Pancreas (tissue), 10 donors: Measurements from ENCODE around the gene MYPOP. TPM values are rescaled to one million over a fixed set of nuclear protein-coding genes. Genes with fewer than 3 reads are reported as not detected.
A peak's percentile ranks its signal among the peaks of the same experiment; 100 is the strongest.

Experiments used
- ATAC-seq, 4 donors: fragments of 200-7000 bp; cut with Tn5 transposase; one replicate each; pipeline versions ENCODE4 v1.8.0 to v1.9.1; 2020; ENCODE audit warnings: mild to moderate bottlenecking in 4 of 4, moderate library complexity in 4 of 4
- DNase-seq, 6 donors: peaks; one replicate each; pipeline ENCODE4 v3.0.0-alpha.2; 2020
- FAIRE-seq: peaks from 2 replicates; lab custom pipeline; 2012; peaks lifted over from hg19 to GRCh38; lab: Jason Lieb, UNC
- H3K27ac ChIP-seq, 4 donors: fragments of 200-600 bp; sonication (generic); 1 replicate in 3 of 4; 2 replicates in 1 of 4; pipeline versions ENCODE4 v1.5.0 to v1.8.0; 2020
- H3K27me3 ChIP-seq, 4 donors: fragments of 200-600 bp; one replicate each; pipeline ENCODE4 v1.8.0; 2021
- H3K36me3 ChIP-seq, 3 donors: fragments of 200-600 bp; sonication (generic) in 1 of 3; one replicate each; pipeline versions ENCODE4 v1.5.0 to v1.8.0; 2020 to 2021
- H3K4me1 ChIP-seq, 3 donors: fragments of 200-600 bp; one replicate each; pipeline ENCODE4 v1.8.0; 2021
- H3K4me3 ChIP-seq, 4 donors: fragments of 200-600 bp; sonication (generic) in 2 of 4; one replicate each; pipeline versions ENCODE4 v1.5.0 to v1.8.0; 2020 to 2021
- H3K9me3 ChIP-seq, 4 donors: fragments of 200-600 bp; one replicate each; pipeline ENCODE4 v1.8.0; 2021
- WGBS, 2 donors: extraction: QIAGEN DNeasy Blood & Tissue Kit; methylation state at CpG; one replicate each; pipeline ENCODE4 v1.1.7; 2013; 5-methylcytosine and 5-hydroxymethylcytosine counted together
- intact Hi-C, 3 donors: fragments of 100-400 bp; cut with DNase I; formaldehyde crosslinking; loops; one replicate each; pipeline versions ENCODE4 v1.11.1 to v1.14.2; 2022
- polyA plus RNA-seq, 2 donors: library from polyadenylated mRNA; stranded (reverse); fragments of 200-250 nt; gene quantifications; one replicate each; pipeline ENCODE4 v1.2.3, GENCODE V29; 2013
- total RNA-seq, 6 donors: library from RNA; stranded (reverse); fragmentation: NEBNext Ultra II Directional in 4 of 6; extraction: Animal tissue kit (Norgen Biotek cat#: 25700) in 4 of 6; gene quantifications; one replicate each; pipeline versions ENCODE4 v1.2.1 to v1.2.4, GENCODE V29; 2021 to 2023
- TF ChIP-seq, protein P1 (sequence below), 4 donors: fragments of 200-600 bp; sonication (generic) in 3 of 4; IDR thresholded peaks; one replicate each; pipeline versions ENCODE4 v1.5.0 to v1.8.0; 2021; ENCODE audit warnings: antibody characterized with exemption in 4 of 4
- donor health status: healthy with polysubstance abuse.
- donor health status: DM: no; HTN: no; CAD: no; lungs with moderate emphysema.
- donor health status: DM: no; HTN: no; CAD: no.
- donor health status: control.
- donor health status: control.
- donor health status: Bipolar disorder and iron deficiency.
- donor health status: DM: yes; HTN: yes; CAD: no.
- donor health status: DM: no; HTN: no; CAD: no.
- donor health status: DM: no; HTN: no; CAD: no.
- donor health status: DM: yes; HTN: yes; CAD: no.

The MYPOP gene
- total and polyA plus RNA-seq, 8 donors, result 3.6 to 6.9 (median 4.7) TPM

DNA sequence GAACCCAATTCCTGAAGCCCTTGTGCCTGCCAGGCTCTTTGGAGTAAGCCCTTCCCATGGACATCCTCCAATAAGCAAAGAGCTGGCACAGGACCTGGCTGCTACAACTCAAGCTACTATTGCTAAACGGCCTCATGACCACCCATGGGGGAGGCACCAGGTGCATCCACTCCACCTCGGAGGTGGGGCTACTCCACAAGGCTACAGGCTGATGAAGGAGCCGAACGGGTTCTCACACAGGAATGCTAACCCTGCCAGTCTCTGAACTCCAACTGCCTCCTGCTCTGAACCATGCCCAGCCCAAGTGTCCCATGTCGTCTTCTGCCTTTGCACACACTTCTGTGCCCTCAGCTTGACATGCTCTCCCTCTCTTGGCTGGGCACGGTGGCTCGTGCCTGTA lies 49.4 kb downstream of the MYPOP start:
- ATAC-seq, result no peak
- no peak for FAIRE-seq
- Histone ChIP-seq H3K4me1 (no peaks in the 10 kb centered on the region), H3K9me3 (no peaks in the 10 kb centered on the region), H3K36me3 (peaks cover 3 to 43% (median 16%) of the 10 kb centered on the region in 3 donors), H3K27me3 (no peaks in the 10 kb centered on the region), H3K27ac (no peak overlapping the region), H3K4me3 (no peak overlapping the region)
- TF ChIP-seq, protein P1, sequence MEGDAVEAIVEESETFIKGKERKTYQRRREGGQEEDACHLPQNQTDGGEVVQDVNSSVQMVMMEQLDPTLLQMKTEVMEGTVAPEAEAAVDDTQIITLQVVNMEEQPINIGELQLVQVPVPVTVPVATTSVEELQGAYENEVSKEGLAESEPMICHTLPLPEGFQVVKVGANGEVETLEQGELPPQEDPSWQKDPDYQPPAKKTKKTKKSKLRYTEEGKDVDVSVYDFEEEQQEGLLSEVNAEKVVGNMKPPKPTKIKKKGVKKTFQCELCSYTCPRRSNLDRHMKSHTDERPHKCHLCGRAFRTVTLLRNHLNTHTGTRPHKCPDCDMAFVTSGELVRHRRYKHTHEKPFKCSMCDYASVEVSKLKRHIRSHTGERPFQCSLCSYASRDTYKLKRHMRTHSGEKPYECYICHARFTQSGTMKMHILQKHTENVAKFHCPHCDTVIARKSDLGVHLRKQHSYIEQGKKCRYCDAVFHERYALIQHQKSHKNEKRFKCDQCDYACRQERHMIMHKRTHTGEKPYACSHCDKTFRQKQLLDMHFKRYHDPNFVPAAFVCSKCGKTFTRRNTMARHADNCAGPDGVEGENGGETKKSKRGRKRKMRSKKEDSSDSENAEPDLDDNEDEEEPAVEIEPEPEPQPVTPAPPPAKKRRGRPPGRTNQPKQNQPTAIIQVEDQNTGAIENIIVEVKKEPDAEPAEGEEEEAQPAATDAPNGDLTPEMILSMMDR (IDR thresholded peaks at IDR 0.05), result no peak
- 61 to 68% methylated on average over 7 of the region's 7 CpGs for WGBS, 2 donors
- intact Hi-C loops, result no loop called here
- peak in 1 of 6 donors; percentile 23 for DNase-seq

DNA sequence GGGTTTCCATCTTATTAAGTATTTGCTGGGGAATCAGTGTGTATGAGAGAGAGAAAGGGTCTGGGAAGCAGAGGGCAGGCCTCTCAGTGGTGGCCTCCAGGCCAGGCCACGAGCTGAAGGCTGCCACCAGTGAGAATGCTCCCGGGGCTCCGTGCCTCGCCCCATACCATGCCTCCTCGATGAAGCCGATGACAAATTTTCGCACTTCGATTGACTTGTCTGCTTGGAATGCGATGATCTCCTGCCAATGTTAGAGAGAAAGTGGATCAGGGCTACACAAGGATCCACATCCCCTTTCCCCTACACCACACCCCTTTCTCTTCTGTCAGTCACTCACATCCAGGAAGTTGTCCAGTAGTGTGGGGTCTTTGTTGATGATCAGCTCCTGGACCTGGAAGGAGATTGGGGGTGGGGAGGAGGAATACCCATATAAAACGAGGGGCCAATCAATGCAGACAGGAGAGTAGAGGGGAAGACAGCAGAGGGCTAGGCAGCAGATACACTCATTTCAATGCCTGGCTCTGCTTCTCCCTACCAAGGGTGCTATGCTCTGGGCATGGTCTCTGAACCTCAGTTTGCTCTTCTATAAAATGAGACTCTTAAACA lies 50.2 kb downstream of the MYPOP start:
- no peak overlapping the region for H3K27ac ChIP-seq
- no peak for FAIRE-seq
- TF ChIP-seq, protein P1 (IDR thresholded peaks at IDR 0.05), result no peak
- H3K9me3 ChIP-seq, result no peaks in the 10 kb centered on the region
- DNase-seq, result peak in 1 of 6 donors; percentile 7
- no peaks in the 10 kb centered on the region for H3K27me3 ChIP-seq
- peaks cover 3 to 50% (median 18%) of the 10 kb centered on the region in 3 donors for H3K36me3 ChIP-seq
- intact Hi-C loops, result no loop called here
- ATAC-seq, result no peak
- no peak overlapping the region for H3K4me3 ChIP-seq
- H3K4me1 ChIP-seq, result no peaks in the 10 kb centered on the region
- 90 to 91% methylated on average over 10 of the region's 10 CpGs for WGBS, 2 donors

DNA sequence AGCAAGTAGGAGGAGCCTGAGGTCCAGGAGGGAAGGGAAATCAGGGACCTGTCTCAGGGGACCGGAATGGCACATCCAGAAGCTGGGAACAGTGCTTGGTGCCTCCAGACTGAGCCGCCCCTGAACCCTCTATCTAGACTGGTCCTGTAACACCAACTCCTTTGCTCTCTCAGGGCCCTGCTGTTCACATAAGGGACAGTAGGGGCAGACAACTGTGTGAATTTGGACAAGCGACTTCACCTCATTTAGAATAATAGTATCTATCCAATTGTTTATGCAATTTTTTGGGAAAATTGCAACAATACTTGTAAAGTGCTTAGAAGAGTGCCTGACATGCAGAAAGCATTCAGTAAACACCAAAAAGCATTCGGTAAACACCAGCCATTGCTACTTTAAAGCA lies 53.5 kb downstream of the MYPOP start:
- FAIRE-seq, result no peak

DNA sequence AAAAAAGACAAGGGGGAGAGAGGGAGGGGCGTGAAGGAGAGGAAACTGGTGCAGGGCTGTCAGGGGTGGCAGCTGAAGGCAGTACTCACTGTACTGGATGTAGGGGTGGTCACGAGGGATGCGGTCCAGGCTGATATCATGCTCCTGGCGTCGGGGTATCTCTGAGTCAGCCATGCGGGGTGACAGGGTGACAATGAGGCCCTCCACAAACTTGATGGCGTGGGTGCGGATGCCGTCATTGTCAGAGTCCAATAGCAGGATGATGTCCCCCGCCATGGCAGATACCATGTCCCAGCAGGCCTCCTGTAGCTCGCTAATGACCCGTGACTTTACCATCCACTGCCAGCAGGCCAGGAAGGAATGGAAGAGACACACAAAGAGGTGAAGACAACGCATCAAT lies 54.8 kb downstream of the MYPOP start:
- H3K27me3 ChIP-seq, result no peaks in the 10 kb centered on the region
- peaks cover 3 to 68% (median 23%) of the 10 kb centered on the region in 3 donors for H3K36me3 ChIP-seq
- WGBS, 2 donors, result 91 to 95% methylated on average over 13 of the region's 13 CpGs
- no peak for ATAC-seq
- FAIRE-seq, result no peak
- TF ChIP-seq, protein P1 (IDR thresholded peaks at IDR 0.05), result no peak
- no peaks in the 10 kb centered on the region for H3K4me1 ChIP-seq
- H3K27ac ChIP-seq, result no peak overlapping the region
- peak in 1 of 6 donors; percentile 29 for DNase-seq
- intact Hi-C loops, result no loop called here
- no peaks in the 10 kb centered on the region for H3K9me3 ChIP-seq
- H3K4me3 ChIP-seq, result no peak overlapping the region

More for the DNA sequence above, 53.5 kb downstream of the MYPOP start:
- peaks cover 3 to 64% (median 18%) of the 10 kb centered on the region in 3 donors for H3K36me3 ChIP-seq
- no peaks in the 10 kb centered on the region for H3K4me1 ChIP-seq
- ATAC-seq, result no peak
- H3K4me3 ChIP-seq, result no peak overlapping the region
- no peak overlapping the region for H3K27ac ChIP-seq
- 89 to 90% methylated on average over 4 of the region's 4 CpGs for WGBS, 2 donors
- H3K9me3 ChIP-seq, result no peaks in the 10 kb centered on the region
- no peak for DNase-seq
- H3K27me3 ChIP-seq, result no peaks in the 10 kb centered on the region
- TF ChIP-seq, protein P1 (IDR thresholded peaks at IDR 0.05), result no peak
- intact Hi-C loops, result no loop called here

DNA sequence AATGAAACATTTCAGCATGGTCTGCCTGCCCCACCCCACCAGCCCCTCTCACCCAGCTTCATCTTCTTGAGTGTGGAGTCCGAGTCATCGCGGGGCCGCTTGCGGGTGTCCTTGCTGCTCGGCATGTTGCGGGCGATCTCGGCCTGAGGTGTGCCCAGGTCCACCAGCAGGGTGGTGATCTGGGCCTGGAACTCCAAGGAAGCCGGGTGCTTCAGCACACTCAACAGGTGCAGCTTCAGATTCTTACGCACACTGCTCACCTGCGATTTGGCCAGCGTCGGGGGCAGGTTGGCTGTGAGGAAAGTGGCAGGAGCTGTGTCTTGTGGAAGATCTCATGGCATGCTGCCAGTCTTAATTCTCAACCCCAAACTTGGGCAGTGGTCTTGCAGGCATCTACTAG lies 60.2 kb downstream of the MYPOP start:
- TF ChIP-seq, protein P1 (IDR thresholded peaks at IDR 0.05), result no peak
- Histone ChIP-seq H3K27me3 (no peaks in the 10 kb centered on the region), H3K9me3 (no peaks in the 10 kb centered on the region), H3K36me3 (peaks cover 0 to 65% (median 23%) of the 10 kb centered on the region in 3 donors), H3K4me1 (no peaks in the 10 kb centered on the region), H3K4me3 (no peak overlapping the region), H3K27ac (no peak overlapping the region)
- FAIRE-seq, result no peak
- intact Hi-C loops, result no loop called here
- ATAC-seq, result no peak
- WGBS, 2 donors, result 94% methylated on average over 14 of the region's 14 CpGs
- DNase-seq, result peak in 1 of 6 donors; percentile 48
